HepG2 (cell line): ENCODE data around the gene SP140L. TPM values are rescaled to one million over a fixed set of nuclear protein-coding genes. Genes with fewer than 3 reads are reported as not detected.

Experiments used
- CEBPG ChIP-seq: IDR thresholded peaks from 2 replicates; pipeline ENCODE4 v1.6.1; 2016
- CHCHD3 ChIP-seq: sonication (generic); formaldehyde crosslinking; IDR thresholded peaks from 2 replicates; pipeline ENCODE4 v1.8.0; 2022; ENCODE audit warnings: mild to moderate bottlenecking, missing genetic modification reagents, moderate library complexity
- FLYWCH1 ChIP-seq: sonication (generic); formaldehyde crosslinking; IDR thresholded peaks from 2 replicates; pipeline ENCODE4 v1.8.1; 2023; ENCODE audit warnings: mild to moderate bottlenecking, missing genetic modification reagents
- IRF1 ChIP-seq: sonication (generic); formaldehyde crosslinking; IDR thresholded peaks from 2 replicates; pipeline ENCODE4 v1.4.0; 2020; ENCODE audit warnings: low read depth, mild to moderate bottlenecking, missing genetic modification reagents
- MAFF ChIP-seq: IDR thresholded peaks from 2 replicates; pipeline ENCODE4 v1.6.1; 2011; ENCODE audit warnings: low read depth, low read length, improper control_type of control experiment
- MYC ChIP-seq: sonication (generic); formaldehyde crosslinking; IDR thresholded peaks from 2 replicates; pipeline ENCODE4 v1.9.0; 2021; ENCODE audit warnings: missing genetic modification reagents, borderline replicate concordance
- PAXIP1 ChIP-seq: sonication (generic); formaldehyde crosslinking; conservative IDR thresholded peaks from 2 replicates; pipeline ENCODE4 v1.4.0; 2020; ENCODE audit warnings: mild to moderate bottlenecking, missing genetic modification reagents, moderate library complexity
- TBX2 ChIP-seq: sonication (generic); formaldehyde crosslinking; IDR thresholded peaks from 2 replicates; pipeline ENCODE4 v1.5.0; 2020; ENCODE audit warnings: missing genetic modification reagents, mild to moderate bottlenecking, borderline replicate concordance
- ZNF10 ChIP-seq: sonication (generic); formaldehyde crosslinking; IDR thresholded peaks from 2 replicates; pipeline ENCODE4 v1.4.0; 2020; ENCODE audit warnings: mild to moderate bottlenecking, low read depth, missing genetic modification reagents, borderline replicate concordance
- ZNF816 ChIP-seq: sonication (generic); formaldehyde crosslinking; IDR thresholded peaks from 2 replicates; pipeline ENCODE4 v1.8.0; 2022; ENCODE audit warnings: missing genetic modification reagents, mild to moderate bottlenecking, borderline replicate concordance
- polyA plus RNA-seq, 8 experiments: library from polyadenylated mRNA; depleted of rRNA in 3 of 8; stranded (reverse) in 7 of 8; unstranded in 1 of 8; fragments of >200 nt; fragmentation: Illumina TruSeq in 4 of 8; extraction: Trizol in 4 of 8; gene quantifications; 2 replicates each; pipeline versions ENCODE4 v1.2.1 to v1.2.3, GENCODE V29; 2011 to 2016; ENCODE audit warnings: low read depth in 4 of 8, missing spikeins in 1 of 8, mixed read lengths in 1 of 8; ENCODE audit not compliant: insufficient read depth in 1 of 8
- total RNA-seq, 5 experiments: library from RNA; depleted of rRNA; stranded (reverse); fragments of >200 nt; fragmentation: Illumina TruSeq; extraction: Trizol; gene quantifications; 2 replicates each; pipeline ENCODE4 v1.2.3, GENCODE V29; 2016; ENCODE audit warnings: low read depth in 1 of 5
- TF ChIP-seq, protein P1 (sequence below): sonication (generic); formaldehyde crosslinking; IDR thresholded peaks from 2 replicates; pipeline ENCODE4 v1.9.0; 2021; ENCODE audit warnings: missing genetic modification reagents, borderline replicate concordance

SP140L gene
- total and polyA plus RNA-seq, 2 of the 13 experiments (the other 11 are each of a cell fraction or from before 2014, with no cell fraction given), result 10.9 to 17.5 TPM

- TF ChIP-seq, protein P1, sequence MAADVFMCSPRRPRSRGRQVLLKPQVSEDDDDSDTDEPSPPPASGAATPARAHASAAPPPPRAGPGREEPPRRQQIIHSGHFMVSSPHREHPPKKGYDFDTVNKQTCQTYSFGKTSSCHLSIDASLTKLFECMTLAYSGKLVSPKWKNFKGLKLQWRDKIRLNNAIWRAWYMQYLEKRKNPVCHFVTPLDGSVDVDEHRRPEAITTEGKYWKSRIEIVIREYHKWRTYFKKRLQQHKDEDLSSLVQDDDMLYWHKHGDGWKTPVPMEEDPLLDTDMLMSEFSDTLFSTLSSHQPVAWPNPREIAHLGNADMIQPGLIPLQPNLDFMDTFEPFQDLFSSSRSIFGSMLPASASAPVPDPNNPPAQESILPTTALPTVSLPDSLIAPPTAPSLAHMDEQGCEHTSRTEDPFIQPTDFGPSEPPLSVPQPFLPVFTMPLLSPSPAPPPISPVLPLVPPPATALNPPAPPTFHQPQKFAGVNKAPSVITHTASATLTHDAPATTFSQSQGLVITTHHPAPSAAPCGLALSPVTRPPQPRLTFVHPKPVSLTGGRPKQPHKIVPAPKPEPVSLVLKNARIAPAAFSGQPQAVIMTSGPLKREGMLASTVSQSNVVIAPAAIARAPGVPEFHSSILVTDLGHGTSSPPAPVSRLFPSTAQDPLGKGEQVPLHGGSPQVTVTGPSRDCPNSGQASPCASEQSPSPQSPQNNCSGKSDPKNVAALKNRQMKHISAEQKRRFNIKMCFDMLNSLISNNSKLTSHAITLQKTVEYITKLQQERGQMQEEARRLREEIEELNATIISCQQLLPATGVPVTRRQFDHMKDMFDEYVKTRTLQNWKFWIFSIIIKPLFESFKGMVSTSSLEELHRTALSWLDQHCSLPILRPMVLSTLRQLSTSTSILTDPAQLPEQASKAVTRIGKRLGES (CRISPR knock-in tag), result no peak
- TF ChIP-seq CEBPG (CRISPR knock-in tag) (no peak), TBX2 (no peak), CHCHD3 (CRISPR knock-in tag) (0 out of 2 replicates have a peak, but pooled peaks have one; percentile 54), ZNF10 (no peak), MYC (CRISPR knock-in tag) (no peak), FLYWCH1 (no peak), IRF1 (CRISPR knock-in tag) (no peak), ZNF816 (no peak), MAFF (peak; percentile 95), PAXIP1 (CRISPR knock-in tag) (no peak)
- TF ChIP-seq, all 625 proteins: peak for 4
Measured at GRCh38 chr2:230347659-230348305, 20.8 kb downstream of the SP140L start (continued).
